Parathyroid adenoma (tissue), 2 donors: ENCODE data around the gene CABP7.
A peak's percentile ranks its signal among the peaks of the same experiment; 100 is the strongest.

ENCODE experiments used
- H2AFZ ChIP-seq: fragments of 300-600 bp; sonication (generic); one replicate; pipeline ENCODE4 v1.7.0; 2017; ENCODE audit warnings: antibody characterized with exemption, mild to moderate bottlenecking
- H3K27ac ChIP-seq: fragments of 300-600 bp; sonication (generic); one replicate; pipeline ENCODE4 v1.7.0; 2017
- H3K27me3 ChIP-seq: fragments of 300-600 bp; sonication (generic); one replicate; pipeline ENCODE4 v1.7.0; 2017; ENCODE audit warnings: low read length; ENCODE audit not compliant: control insufficient read depth, insufficient read depth
- H3K36me3 ChIP-seq: fragments of 300-600 bp; sonication (generic); one replicate; pipeline ENCODE4 v1.7.0; 2017; ENCODE audit warnings: low read length; ENCODE audit not compliant: control insufficient read depth, insufficient read depth
- H3K4me1 ChIP-seq: fragments of 300-600 bp; sonication (generic); one replicate; pipeline ENCODE4 v1.7.0; 2017; ENCODE audit warnings: control low read depth
- H3K4me2 ChIP-seq: fragments of 300-600 bp; sonication (generic); one replicate; pipeline ENCODE4 v1.7.0; 2017; ENCODE audit warnings: low read length
- H3K4me3 ChIP-seq: fragments of 300-600 bp; sonication (generic); one replicate; pipeline ENCODE4 v1.7.0; 2017; ENCODE audit warnings: low read depth, low read length
- H3K79me2 ChIP-seq: fragments of 300-600 bp; sonication (generic); one replicate; pipeline ENCODE4 v1.7.0; 2017; ENCODE audit warnings: control low read depth
- H3K9ac ChIP-seq: fragments of 300-600 bp; sonication (generic); one replicate; pipeline ENCODE4 v1.7.0; 2017; ENCODE audit warnings: mild to moderate bottlenecking
- H3K9me3 ChIP-seq: fragments of 300-600 bp; sonication (generic); one replicate; pipeline ENCODE4 v1.7.0; 2017; ENCODE audit warnings: low read length; ENCODE audit not compliant: control insufficient read depth
- CTCF ChIP-seq: fragments of 300-600 bp; sonication (generic); IDR thresholded peaks from one replicate; pipeline ENCODE4 v1.7.0; 2017; ENCODE audit warnings: antibody characterized with exemption, mild to moderate bottlenecking
- donor health status: primary hyperparathyroidism.

CABP7 gene

GRCh38 chr22:29766632-29767170 is 46.9 kb downstream of the CABP7 start, which contains the start of gene ZMAT5:
Gene ZMAT5 (minus strand): TSS chr22:29767007. CDS start chr22:29748544, 18,463 bp downstream.
- Histone ChIP-seq H3K27ac (peak within 1 kb of the TSS; percentile 95), H3K4me2 (peak within 1 kb of the TSS; percentile 98), H3K36me3 (no peaks in the 10 kb centered on the region), H3K4me1 (no peaks in the 10 kb centered on the region), H3K9ac (peak within 1 kb of the TSS; percentile 89), H3K4me3 (peak within 1 kb of the TSS; percentile 98), H3K9me3 (no peaks in the 10 kb centered on the region), H2AFZ (peak within 1 kb of the TSS; percentile 93), H3K27me3 (no peaks in the 10 kb centered on the region), H3K79me2 (peaks cover 10% of the 10 kb centered on the region)
- TF ChIP-seq CTCF, result no peak

GRCh38 chr22:29767171-29768051 is 47.6 kb downstream of the CABP7 start, which contains the start of gene UQCR10:
Gene UQCR10 (plus strand): TSS chr22:29767369. CDS start chr22:29767399, 30 bp downstream.
- no peak for TF ChIP-seq CTCF
- Histone ChIP-seq H3K4me1 (no peaks in the 10 kb centered on the region), H3K36me3 (no peaks in the 10 kb centered on the region), H3K79me2 (peaks cover 10% of the 10 kb centered on the region), H3K27me3 (no peaks in the 10 kb centered on the region), H3K4me3 (peak within 1 kb of the TSS; percentile 98), H2AFZ (peak within 1 kb of the TSS; percentile 93), H3K4me2 (peak within 1 kb of the TSS; percentile 98), H3K9me3 (no peaks in the 10 kb centered on the region), H3K27ac (peak within 1 kb of the TSS; percentile 95), H3K9ac (peak within 1 kb of the TSS; percentile 89)

- peak overlapping the region; percentile 95 for H3K27ac ChIP-seq
- TF ChIP-seq CTCF, result no peak
Measured at GRCh38 chr22:29768052-29768693, 48.4 kb downstream of the CABP7 start.

GRCh38 chr22:29769723-29770321 is 50.0 kb downstream of the CABP7 start:
- Histone ChIP-seq H3K27ac (no peak overlapping the region), H3K9ac (no peak overlapping the region), H3K4me1 (no peaks in the 10 kb centered on the region)

More at GRCh38 chr22:29768052-29768693, 48.4 kb downstream of the CABP7 start:
- Histone ChIP-seq H3K27me3 (no peaks in the 10 kb centered on the region), H3K4me2 (peak overlapping the region; percentile 98), H3K79me2 (peaks cover 10% of the 10 kb centered on the region), H3K9ac (no peak overlapping the region), H3K4me1 (no peaks in the 10 kb centered on the region), H2AFZ (no peak overlapping the region), H3K4me3 (peak overlapping the region; percentile 98), H3K9me3 (no peaks in the 10 kb centered on the region), H3K36me3 (no peaks in the 10 kb centered on the region)

More at GRCh38 chr22:29769723-29770321, 50.0 kb downstream of the CABP7 start:
- H3K4me2 ChIP-seq, result no peak overlapping the region
- no peaks in the 10 kb centered on the region for H3K36me3 ChIP-seq
- H3K79me2 ChIP-seq, result peaks cover 10% of the 10 kb centered on the region
- no peak overlapping the region for H2AFZ ChIP-seq
- TF ChIP-seq CTCF, result no peak
- H3K27me3 ChIP-seq, result no peaks in the 10 kb centered on the region
- H3K9me3 ChIP-seq, result no peaks in the 10 kb centered on the region
- H3K4me3 ChIP-seq, result no peak overlapping the region
